HG02763 (cell line): Measurements from ENCODE around the gene VPS26B.

ENCODE experiments used
- ATAC-seq: cut with Tn5 transposase; IDR thresholded peaks from one replicate; pipeline ENCODE4 v1.9.1; 2021; ENCODE audit warnings: mild to moderate bottlenecking, moderate library complexity; ENCODE audit not compliant: unreplicated experiment

VPS26B gene

DNA sequence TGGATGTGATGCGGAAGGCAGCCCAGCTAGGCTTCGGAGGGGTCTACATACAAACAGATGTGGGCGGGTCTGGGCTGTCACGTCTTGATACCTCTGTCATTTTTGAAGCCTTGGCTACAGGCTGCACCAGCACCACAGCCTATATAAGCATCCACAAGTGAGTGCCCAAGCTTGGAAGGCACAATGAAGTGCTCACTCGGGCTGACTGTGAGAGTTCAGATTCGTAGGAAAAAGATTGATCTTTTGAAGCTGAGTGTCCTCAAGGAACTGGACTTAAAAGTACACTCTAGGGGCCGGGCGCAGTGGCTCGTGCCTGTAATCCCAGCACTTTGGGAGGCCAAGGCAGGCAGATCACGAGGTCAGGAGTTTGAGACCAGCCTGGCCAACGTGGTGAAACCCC lies 32.6 kb downstream of the VPS26B start:
- no peak for ATAC-seq

DNA sequence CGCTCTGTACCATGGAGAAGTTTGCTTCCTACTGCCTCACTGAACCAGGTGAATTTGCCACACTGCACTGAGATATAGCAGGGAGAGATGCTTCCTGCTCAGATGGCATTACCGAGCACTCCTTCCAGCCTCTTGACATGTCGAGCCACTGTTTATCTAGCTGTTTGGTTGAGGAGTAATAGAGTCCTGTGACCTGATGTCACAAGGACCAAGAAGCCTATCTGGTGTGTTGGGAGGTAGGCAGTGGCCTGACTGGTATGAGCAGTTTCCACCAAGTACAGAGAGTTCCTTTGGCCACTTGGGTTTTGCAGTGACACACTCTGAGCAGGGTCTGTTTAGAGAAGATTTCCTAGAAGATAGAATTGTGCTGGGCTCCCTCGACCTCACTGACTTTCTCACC lies 34.1 kb downstream of the VPS26B start:
- no peak for ATAC-seq

DNA sequence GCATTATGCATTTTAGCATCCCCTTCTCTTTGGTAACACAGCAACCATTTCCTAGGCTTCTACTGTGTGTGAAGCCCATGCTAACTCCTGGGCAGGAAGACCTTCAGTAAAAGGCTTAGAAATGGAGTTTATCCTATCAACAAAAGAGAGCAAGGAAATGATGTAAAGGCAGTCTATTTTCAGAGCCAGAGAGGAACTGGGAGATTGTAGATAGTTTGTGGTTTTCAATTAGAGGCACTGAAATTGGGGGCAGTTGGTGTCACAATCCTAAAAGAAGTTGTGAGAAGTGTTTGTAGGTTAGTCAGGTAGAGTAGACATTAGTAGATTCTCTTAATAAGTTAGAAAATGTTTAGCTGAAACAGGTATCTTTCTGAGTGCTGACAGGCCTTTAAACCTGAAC lies 36.0 kb downstream of the VPS26B start:
- ATAC-seq, result no peak

DNA sequence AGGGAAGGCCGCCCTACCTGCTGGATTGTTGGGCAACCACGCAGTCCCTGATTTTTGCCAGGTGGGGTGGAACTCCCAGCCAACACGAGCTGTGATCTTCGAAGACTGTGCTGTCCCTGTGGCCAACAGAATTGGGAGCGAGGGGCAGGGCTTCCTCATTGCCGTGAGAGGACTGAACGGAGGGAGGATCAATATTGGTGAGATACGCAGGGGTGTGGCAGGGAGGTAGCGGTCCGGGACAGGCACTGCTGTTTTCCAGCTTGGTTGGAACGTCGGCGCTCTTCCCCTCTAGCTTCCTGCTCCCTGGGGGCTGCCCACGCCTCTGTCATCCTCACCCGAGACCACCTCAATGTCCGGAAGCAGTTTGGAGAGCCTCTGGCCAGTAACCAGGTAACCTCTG lies 36.5 kb downstream of the VPS26B start:
- ATAC-seq, result no peak

DNA sequence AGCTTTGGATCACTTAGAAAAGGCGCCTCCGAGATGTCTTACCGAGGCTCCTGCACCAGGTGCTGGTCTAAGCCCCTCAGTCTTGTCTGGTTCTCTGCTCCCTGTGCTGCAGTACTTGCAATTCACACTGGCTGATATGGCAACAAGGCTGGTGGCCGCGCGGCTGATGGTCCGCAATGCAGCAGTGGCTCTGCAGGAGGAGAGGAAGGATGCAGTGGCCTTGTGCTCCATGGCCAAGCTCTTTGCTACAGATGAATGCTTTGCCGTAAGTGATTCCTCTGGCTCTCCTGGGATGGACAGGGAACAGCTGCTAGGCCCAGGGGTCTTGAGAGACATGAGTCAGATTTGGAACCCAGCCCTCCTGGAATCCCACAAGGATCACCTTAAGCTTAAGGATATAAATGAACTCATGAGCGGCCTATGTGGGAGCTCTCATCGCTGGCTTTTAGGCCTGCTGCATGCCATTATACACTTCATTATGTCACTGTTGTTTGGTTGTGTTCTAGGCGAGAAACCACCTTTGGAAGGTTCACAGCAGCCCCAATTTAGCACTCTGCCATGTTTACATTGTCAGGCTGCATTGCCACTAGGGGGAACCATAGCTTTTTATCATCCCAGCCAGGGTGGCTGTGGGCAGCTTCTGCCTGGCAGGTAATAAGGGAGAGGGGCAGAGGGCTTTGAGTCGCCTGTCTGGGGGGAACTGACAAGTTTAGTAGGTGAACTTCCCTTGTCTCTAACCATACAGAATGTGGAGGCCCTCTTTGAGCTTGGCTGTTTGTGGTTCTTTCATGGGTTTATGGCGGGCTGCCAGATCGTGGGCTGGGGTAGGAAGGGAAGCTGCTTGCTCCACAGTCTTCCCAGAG lies 37.4 kb downstream of the VPS26B start:
- no peak for ATAC-seq

DNA sequence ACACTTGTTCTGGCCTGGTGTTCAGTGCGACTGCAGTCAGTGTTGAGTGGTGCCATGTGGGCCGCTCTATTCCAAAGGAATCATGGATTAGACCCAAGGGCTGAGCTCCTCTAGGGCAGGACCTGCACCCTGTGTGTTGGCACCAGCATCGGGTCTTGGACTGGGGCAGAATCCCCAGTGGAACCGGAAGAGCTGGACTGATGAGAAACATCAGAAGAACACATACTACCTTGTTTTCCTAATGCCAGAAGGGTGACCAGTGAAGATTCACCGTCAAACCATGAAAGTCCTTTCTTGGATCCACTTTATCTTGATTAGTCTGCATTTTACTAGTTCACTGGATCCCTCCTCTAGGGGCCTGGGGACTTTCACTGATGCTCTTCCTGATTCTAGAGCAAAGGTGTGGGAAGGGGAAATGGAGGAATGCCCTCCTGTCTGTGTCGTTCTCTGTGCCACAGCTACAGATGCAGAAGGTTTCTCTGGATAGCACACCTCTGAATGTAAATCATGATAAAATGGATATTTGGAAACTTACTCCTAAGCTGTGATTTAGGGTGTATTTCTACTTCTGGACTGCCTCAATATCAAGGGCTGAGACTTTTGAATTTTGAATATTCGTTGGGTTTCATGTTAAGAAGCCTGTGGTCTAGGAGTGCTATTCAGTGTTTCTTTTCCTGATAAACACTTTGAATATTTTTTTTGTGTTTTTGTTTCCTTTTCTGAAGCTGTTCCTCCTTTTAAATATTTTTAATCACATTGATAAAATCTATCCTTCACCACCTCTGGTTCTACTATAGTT lies 40.7 kb downstream of the VPS26B start:
- no peak for ATAC-seq

DNA sequence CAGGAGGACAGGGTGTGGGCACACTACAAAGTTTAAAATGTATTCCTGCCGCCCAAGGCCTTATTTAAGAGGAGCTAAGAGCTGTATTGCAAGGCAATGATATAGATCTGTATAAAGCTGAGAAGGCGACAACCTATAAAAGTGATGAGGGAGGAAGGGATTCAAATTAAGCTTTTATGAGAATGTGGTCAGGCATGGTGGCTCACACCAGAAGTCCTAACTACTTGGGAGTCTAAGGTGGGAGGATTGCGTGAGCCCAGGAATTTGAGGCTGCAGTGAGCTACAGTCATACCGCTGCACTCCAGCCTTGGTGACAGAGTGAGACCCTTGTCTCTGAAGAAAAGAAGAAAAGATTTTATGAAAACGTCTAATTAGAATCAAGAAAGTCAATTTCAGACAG lies 42.0 kb downstream of the VPS26B start:
- no peak for ATAC-seq

DNA sequence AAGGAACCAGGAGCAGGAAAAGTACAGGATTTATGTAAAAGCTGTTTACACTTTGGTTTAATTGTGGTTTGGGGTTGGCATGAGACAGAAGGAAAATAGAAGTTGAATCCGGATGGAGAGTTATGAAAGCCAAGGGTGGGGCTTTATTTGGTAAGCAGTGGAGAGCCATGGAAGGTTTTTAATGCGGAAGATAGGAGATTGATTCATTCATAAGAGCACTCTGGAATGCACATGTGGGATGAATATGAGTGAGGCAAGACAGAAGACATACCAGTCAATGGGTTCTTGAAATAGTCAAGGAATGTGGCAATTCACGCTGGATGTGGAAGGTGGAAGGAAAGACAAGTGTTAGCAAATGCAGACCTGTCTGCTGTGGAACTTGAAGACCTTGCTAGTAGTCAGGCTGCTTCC lies 42.4 kb downstream of the VPS26B start:
- no peak for ATAC-seq

DNA sequence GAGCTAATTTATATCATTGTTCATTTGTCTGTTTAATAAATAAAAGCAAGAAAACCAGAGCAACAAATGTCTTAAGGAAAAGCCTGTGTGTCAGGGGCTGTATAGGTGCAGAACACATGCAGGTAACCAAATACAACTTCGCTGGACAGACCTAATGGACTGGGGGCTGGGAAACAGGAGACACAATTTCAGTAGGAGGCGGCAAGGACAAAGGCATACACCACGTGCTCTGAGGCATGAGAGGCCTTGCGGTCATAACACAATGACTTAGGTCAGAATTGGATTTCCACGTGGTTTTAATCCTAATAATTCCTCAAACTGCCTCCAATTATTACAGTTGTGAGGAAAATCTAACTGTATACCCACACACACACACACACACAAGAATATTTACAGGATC lies 43.0 kb downstream of the VPS26B start:
- no peak for ATAC-seq

DNA sequence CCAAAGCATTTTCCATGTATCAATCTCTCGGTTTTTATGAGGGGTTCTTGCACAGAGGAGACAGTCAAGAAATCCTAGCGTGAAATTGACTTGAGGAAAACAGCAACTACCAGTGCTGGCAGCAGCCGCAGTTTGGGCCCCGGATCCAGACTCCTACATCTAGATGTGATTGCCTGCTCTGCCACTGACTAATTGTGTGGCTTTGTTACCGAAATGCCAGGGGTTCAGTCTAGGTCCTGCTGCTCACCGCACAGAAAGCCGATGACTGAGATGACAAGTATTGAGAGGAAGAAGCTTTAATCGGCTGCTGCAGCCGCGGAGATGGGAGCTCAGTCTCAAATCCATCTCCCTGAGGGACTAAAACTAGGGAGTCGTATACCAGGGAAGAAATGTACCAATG lies 43.5 kb downstream of the VPS26B start:
- ATAC-seq, result no peak

DNA sequence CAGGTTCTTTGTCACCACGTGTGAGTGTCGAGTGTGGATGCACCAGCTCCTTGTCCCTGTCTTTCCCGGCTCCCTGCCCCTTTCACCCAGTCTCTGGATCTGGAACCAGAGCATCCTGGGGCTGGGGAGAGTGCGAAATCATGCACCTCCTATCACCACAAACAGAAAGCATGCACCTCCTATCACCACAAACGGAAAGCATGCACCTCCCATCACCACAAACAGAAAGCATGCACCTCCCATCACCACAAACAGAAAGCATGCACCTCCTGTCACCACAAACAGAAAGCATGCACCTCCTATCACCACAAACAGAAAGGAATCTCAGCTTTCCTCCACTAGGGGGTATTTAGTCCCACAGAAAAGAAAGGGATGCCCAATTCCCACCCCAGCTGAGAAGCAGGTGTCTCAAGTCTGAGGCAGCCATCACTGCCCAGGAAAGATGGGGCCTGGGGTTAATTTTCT lies 45.8 kb downstream of the VPS26B start:
- ATAC-seq, result no peak

DNA sequence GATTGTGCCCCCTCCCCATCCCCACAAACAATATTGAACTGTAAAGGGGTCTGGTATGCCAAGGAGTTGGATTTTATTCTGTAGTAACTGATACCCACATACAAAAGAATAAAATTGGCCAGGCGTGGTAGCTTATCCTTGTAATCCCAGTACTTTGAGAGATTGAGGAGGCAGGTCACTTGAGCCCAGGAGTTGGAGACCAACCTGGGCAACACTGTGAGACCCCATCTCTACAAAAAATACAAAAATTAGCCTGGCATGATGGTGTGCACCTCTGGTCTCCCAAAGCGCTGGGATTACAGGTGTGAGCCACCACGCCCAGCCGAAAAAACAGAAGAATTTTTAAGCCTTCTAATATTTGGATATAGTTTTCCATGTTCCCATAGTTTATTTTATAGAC lies 47.5 kb downstream of the VPS26B start:
- ATAC-seq, result no peak

DNA sequence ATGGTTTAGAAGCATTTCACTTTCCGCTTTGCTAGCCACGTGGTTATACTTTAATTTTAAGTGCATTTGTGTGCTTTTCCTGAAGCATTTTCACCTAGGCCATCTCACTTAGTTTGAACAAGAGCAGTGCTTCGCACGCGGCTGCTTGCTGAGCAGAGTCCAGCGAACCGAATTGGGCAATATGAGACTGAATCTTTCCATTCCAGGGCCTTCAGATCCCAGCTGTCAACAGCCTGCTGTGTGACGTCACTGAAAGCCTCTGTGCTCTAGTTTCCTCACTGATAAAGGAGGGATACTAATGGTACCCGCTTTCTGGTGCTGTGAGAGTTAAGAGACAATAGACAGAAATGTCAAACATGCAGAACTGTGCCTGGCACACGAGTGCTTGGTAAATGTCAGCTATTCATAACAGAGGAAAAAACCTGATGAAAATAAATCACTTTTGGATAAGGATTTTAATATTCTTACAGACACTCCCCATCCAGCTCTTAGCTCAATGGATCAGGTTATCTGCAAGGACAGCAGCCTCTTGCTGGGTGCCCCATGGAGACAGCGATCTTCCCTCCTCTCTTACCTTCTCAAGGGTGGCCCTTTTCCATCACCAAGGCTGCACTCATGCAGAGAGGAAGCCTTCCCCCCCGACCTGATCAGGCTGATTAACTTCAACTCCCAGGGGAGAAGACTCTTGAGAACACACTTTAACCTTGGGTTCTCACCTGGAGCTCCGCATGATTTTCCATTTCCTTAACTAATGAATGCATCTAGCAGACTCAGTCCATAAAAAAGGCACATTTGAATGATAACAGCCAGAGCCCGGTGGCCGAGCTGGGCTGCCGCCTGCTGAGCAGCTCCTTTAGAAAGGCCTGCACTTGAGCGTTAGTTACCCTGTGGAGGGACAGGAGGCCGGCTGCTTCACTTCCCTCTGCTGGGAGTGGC lies 48.2 kb downstream of the VPS26B start:
- no peak for ATAC-seq

DNA sequence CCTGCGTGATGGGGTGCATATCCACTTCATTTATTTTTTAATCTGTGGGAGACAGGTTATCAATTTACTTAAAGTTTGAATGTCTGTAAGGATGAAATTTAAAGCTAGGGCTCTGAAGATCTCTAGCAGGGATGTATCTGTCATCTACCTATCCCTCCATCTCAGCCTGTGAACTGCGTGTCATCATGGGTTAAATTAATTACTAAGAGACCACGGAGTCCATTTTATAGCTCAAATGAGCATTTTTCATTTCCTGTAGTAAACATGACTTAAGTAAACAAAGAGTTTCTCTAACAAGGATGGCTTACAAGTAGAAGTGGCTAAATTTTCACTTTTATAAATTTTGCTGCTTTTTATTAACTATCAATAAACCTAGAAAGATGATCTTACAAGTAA lies 48.8 kb downstream of the VPS26B start:
- ATAC-seq, result no peak

DNA sequence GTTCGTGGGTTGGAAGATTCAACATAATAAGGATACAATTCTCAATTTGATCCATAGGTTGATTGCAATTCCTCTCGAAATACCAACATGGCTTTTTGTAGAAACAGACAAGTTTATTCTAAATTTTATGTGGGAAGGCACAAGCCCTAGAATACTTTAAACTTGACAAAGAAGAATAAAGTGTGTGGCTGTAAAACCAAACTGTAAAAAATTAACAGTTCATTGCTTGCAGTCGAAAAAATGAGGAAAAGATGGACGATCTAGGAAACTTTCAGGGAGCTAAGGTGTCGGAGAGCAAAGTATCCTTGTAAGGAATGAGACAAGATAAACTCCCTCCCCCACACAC lies 50.7 kb downstream of the VPS26B start:
- ATAC-seq, result no peak

DNA sequence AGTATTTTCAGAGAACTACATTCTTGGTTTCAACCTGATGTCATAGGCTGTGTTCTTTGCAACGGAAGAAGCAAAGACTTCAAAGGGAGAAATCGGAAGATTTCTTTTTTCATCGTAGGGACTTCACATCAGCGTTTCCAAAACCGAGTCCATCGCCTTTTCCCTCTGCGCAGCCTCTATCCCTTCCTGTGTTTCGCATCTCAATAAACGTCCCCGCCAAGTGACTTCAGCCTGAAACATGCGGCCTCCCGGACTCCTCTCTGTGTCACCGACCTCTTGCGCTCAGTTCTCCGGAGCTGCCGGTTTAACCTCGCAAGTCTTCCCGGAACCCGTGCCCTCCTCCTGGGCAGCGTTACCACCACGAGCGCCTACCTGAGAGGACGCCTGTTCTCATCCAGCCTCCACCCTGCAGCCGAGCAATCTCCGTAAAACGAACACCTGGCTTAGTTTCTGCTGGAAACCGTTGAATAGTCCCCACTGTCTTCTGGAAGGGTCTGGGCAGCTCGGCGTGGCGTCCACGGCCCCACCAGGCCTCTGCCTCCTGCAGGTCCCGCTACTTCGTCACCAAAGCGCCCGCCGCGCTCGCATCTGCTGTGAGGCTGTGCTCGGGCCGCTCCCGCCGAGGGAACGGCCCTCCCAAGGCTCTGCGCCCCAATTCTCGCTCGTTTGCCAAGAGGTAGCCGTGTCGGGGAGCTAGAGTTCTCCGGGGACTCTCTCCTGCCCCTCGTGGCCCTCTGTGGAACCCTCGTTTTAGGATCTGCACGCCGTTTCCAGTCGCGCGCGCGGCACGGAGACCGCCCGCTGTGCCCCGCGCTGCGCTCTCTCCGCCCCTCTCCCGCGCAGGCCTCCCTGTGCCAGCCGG lies 51.3 kb downstream of the VPS26B start, which contains the start of gene GLB1L3:
TSS of gene GLB1L3 (plus strand) at position 846 of the 862 bp plus-strand sequence. CDS start 362 bp downstream, outside the sequence.
- no peak for ATAC-seq

DNA sequence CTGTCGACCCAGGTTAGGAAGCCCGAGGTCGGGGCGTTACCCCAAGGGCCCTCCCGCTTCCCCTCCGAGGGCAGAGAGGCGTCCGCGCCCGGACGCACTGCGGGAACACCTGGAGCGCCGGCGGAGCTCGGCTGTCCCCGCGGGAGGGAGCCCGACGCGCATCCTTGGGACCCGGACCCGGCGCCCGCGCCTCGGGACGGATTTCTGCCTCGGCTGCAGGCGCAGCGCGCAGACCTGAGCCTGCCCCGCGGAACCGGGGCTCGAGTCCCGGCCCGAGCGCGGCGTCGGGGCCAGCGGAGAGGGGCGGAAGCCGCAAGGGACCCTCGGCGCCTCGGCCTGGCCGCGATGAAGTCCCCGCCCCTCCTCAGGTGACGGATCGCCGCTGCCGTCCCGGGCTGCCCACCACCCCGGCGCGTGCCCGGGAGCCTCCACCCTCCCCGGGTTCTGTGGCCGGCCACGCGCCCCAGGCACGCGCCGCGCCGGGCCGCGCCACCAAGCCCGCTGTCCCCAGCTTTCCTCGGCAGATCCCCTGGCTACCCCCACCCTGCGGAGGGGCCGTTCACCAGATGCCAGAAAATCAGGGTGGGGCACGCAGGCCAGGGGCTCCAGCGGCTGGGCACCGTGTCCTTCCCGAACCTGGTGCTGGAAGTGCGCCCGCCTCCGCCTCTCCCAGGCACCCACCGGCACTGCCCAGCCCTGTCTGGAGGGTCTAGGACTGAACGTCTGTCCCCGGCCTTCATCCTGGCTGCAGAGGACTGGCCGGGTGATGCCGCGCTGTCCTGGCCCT lies 52.1 kb downstream of the VPS26B start:
- ATAC-seq, result no peak

DNA sequence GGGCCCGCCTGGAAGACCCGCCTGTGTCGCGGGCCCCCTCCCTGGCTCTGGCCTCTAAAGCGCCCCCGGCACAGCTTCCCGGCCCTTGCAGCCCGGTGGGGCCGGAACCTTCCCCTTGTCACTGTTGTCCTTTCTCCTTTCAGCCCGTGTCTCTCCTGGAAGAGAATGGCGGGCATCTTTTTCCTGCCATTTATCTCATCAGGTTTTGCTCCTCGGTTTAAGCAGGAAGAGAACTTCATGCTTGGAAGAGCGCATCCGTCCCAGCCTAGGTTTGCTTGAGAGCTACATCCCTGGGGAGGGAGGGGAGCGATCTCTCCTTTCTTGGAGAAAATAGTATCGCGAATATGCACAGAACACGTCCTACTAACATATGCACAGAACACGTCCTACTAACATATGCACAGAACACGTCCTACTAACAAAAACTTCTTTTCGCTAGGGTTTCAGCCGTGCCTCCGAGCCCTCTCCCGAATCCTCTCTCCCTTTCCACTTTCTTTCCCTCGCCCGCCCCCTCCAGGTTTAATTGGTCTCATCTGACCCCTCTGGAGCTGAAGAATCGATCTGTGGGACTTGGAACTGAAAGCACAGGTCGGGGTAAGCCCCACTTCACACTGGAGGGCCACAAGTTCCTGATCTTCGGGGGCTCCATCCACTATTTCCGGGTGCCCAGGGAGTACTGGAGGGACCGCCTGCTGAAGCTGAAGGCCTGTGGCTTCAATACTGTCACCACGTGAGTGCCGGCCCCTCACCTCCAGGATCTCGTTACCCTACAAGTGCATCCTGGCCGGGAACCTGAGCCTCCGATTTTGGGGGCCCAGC lies 52.9 kb downstream of the VPS26B start:
- no peak for ATAC-seq
